ENCODE measurements around the gene CDKN2B-AS1. TPM values are rescaled to one million over a fixed set of nuclear protein-coding genes. Genes with fewer than 3 reads are reported as not detected.

The CDKN2B-AS1 gene
- total RNA-seq, 1 donor from 2014 or later, result 19.5 TPM

DNA sequence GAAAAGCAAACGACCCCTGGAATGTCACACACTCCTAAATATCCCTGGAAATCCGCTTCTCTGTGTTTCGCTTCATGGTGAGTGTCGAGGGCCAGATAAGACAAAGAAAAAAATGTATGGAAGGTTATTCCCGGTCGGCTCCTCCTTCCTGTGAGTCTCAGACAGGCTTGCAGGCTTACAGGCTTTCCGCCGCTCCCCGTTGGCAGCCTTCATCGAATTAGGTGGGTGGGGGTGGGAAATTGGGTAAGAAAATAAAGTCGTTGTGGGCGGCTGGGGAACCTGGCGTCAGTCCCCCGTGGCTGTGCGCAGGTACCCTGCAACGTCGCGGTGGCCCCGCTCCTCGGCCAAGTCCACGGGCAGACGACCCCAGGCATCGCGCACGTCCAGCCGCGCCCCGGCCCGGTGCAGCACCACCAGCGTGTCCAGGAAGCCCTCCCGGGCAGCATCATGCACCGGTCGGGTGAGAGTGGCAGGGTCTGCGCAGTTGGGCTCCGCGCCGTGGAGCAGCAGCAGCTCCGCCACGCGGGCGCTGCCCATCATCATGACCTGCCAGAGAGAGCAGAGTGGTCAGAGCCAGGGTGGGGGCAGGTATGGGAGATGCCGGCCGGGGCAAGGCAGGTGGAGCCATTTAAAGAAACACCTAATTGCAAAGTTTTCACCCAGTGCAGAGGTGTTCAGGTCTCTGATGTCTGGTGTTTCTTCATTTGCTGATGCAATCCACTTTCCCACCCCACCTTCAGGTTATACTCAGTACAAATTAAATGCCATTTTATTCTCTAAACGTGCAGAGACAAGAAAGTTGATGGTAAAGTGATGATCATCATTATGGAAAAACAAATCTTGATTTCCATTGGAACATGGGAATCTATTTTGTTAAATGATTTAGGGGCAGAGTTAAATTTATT, 11.4 kb downstream of the CDKN2B-AS1 start:
- no peak for DNase-seq (ENCODE audit: low spot score)

DNA sequence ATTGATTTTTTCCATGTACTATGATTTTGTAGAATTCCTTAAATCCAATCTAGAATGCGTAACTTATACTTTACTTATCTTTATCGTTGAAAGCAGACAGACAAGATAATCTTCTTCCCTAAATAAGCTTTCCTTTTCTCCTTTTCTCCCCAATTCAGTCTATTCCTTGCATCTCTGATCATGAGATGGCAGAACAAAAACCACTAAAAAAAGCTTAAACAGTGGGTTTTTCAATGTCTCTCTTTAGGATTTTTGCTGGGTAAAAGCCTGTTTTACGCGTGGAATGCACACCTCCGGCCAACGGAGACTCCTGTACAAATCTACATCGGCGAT, 13.8 kb downstream of the CDKN2B-AS1 start:
- no peak for DNase-seq (ENCODE audit: low spot score)

DNA sequence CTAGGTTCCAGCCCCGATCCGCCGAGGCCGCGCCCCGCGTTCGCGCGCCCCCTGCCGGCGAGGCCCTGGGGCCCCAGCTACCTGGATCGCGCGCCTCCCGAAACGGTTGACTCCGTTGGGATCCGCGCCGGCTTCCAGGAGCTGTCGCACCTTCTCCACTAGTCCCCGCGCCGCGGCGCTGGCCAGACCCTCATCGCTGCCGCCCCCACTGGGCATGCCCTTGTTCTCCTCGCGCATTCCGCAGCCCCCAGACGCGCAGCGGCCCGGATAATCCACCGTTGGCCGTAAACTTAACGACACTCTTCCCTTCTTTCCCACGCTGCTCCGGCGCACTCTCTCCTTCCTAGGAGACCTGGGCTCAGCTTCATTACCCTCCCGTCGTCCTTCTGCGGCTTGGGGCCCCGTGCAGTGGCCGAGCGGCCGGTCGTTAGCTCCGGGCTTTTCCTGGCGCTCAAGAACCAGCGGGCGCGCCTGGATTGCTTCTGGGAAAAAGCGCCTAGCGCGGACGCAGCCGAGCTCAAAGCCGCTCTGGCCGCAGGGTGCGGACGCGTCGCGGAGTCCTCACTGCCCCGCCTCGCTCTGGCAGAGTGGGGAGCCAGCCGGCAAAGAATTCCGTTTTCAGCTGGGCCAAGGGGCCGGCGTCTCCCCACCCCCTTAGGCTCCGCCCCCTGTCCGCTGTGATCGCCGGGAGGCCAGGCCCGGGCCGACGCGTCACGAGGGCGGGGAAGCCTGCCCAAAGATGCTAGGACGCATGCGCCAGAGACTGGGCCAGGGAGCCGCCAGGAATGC, 14.3 kb downstream of the CDKN2B-AS1 start, which contains the start of gene CDKN2B:
TSS of gene CDKN2B (minus strand) at position 589 of the 789 bp plus-strand sequence. CDS start at position 237, 352 bp downstream.
- DNase-seq (ENCODE audit: low spot score), result peak; percentile 96

GRCh38 chr9:22009506-22009867, 14.9 kb downstream of the CDKN2B-AS1 start:
- DNase-seq (ENCODE audit: low spot score), result no peak

GRCh38 chr9:22010866-22011625, 16.5 kb downstream of the CDKN2B-AS1 start:
- DNase-seq (ENCODE audit: low spot score), result no peak

GRCh38 chr9:22022396-22022795, 27.8 kb downstream of the CDKN2B-AS1 start:
- DNase-seq (ENCODE audit: low spot score), result no peak

- DNase-seq (ENCODE audit: low spot score), result no peak
Measured at GRCh38 chr9:22026696-22027095, 32.1 kb downstream of the CDKN2B-AS1 start.

DNA sequence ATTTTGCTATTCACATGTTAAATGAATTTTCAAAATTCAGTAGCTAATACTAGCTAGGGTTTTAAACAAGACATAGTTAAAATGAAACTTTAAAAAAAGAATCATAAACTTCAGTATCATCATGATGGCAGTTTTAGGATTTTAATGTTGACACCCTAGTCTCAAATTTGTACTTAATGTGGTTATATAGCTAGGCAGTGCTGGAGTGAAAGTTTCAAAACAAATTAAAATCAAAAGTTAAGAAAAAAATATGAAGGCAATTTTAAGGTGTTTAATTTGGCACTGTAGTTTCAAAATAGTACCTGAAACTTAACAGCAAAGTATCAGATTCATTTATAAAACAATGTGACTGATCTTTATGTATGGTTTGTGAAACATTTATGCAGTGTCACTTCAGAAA, 33.8 kb downstream of the CDKN2B-AS1 start:
- no peak for DNase-seq (ENCODE audit: low spot score)

DNA sequence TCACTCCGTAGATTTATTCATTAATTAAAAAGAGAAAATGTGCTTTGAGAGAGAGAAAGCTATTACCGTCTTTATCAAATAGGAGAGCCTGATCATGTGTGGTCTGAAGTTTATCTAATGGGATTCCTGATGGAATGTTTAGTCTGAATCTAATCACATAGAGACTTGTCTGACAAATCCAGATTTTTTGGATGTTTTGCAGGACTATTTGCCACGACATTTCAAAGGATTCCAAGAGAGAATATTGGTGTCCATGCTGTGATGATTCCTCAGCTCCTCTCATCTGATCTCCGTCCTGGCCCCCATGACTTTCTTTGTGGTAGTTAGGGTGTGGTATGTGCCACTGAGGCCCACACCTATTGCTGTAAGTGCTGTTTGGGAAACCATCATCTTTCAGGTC, 34.6 kb downstream of the CDKN2B-AS1 start:
- no peak for DNase-seq (ENCODE audit: low spot score)

DNA sequence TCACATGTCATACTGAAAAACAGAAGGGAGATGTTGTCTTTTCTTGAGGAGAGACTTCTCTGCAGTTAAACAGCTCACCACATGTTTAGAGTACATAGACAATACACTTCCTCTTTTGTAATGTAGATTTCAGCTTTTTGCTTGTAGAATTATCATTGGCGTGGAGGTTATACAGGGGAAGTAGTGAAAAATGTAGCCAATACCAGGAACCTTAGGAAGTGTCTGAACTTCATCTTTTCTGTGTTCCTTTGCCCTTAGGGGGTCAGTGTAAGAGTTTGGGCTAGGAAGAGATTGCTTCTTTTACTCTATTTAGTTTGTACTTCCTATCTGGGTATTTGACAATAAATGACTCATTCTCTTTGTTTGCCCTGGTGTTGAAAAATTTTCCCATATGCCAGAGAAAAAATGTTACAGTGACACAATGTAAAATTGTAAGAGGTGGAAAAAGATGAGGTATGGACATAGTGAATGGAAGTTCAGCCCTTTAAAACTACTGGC, 35.6 kb downstream of the CDKN2B-AS1 start:
- DNase-seq (ENCODE audit: low spot score), result no peak

GRCh38 chr9:22031655-22032411, 37.2 kb downstream of the CDKN2B-AS1 start:
- DNase-seq (ENCODE audit: low spot score), result no peak

GRCh38 chr9:22033012-22033630, 38.5 kb downstream of the CDKN2B-AS1 start:
- DNase-seq (ENCODE audit: low spot score), result no peak

DNA sequence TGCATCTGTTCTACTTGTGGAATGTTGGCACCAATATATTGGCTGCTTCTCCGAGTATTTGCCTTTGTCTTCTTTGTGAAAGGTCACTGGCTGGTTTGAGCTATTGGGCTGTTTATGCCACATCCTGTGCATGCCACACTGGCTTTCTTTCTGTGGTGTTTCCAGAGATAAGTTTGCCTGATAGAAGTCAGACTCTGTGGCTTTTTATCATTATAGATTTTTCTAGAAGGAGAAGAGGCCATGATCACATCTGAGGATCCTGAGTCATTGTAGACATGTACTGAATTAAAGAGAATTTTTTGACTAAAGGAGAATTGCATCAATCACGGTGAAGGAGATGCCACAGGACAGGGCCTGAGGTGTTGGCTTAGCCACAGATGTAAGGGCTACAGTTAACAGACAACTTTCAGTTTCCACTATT, 41.0 kb downstream of the CDKN2B-AS1 start:
- no peak for DNase-seq (ENCODE audit: low spot score)

- DNase-seq (ENCODE audit: low spot score), result peak; percentile 42
Measured at GRCh38 chr9:22036866-22037626, 42.5 kb downstream of the CDKN2B-AS1 start.

DNA sequence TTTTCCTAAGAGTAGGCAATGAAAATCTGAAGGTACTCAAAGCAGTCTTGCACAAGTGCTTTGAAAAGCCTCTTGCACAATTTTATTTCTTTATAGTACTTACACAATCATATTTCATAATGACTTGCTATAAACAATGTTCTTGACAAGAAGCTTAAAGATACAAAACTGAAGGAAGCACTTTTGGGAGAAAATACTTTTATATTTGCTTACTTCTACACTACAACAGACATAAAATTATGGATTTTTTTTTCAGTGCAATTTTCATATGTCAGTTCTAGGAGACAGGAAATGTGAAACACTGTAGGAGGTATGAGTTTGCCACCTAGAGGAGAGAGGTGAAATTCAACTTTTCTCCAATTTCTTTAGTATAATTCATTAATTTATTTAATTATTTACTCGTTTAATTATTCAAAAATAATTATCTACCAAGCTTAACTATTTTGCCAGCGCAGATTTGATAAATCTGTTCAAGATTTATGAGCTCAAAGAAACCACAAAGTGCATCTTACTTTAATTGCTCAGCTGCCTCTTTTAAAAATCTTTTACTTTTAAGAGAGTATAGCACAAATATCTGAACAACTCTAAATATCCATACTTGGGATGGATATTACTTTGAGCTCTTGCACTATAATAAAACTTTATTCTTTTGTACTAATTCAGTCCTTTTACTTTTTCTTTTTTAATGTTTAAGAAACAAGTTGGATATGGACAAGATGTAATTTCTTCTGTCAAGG, 43.5 kb downstream of the CDKN2B-AS1 start:
- peak; percentile 34 for DNase-seq (ENCODE audit: low spot score)

- DNase-seq (ENCODE audit: low spot score), result no peak
Measured at GRCh38 chr9:22039258-22039657, 44.7 kb downstream of the CDKN2B-AS1 start.

- no peak for DNase-seq (ENCODE audit: low spot score)
Measured at GRCh38 chr9:22040760-22041159, 46.2 kb downstream of the CDKN2B-AS1 start.

GRCh38 chr9:22041344-22041743, 46.8 kb downstream of the CDKN2B-AS1 start:
- no peak for DNase-seq (ENCODE audit: low spot score)

DNA sequence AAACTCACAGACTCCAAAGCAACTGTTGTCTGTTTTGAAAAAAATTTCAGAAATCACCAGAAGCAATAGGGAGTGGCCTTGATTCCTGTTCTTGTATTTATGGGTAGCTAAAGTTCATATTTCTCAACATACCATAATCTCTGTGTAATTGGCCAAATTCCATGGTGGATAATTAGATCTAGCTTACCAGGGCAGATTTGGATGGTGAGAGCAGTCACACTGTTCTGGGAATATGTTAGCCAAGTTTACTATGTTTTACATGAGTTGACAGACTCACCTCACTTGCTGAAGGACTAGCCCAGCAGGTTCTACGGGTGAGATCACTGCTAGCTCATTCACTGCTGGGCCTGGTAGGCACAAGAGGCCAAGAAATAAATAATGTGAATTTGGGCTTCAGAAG, 47.2 kb downstream of the CDKN2B-AS1 start:
- DNase-seq (ENCODE audit: low spot score), result peak; percentile 65
